ENCODE measurements around the gene SENP3. TPM values are rescaled to one million over a fixed set of nuclear protein-coding genes. Genes with fewer than 3 reads are reported as not detected.

SENP3 gene
- polyA plus RNA-seq, 1 donor (not counting 4 experiments of a cell fraction or from before 2014, with no cell fraction given) = 99.1 TPM

DNA sequence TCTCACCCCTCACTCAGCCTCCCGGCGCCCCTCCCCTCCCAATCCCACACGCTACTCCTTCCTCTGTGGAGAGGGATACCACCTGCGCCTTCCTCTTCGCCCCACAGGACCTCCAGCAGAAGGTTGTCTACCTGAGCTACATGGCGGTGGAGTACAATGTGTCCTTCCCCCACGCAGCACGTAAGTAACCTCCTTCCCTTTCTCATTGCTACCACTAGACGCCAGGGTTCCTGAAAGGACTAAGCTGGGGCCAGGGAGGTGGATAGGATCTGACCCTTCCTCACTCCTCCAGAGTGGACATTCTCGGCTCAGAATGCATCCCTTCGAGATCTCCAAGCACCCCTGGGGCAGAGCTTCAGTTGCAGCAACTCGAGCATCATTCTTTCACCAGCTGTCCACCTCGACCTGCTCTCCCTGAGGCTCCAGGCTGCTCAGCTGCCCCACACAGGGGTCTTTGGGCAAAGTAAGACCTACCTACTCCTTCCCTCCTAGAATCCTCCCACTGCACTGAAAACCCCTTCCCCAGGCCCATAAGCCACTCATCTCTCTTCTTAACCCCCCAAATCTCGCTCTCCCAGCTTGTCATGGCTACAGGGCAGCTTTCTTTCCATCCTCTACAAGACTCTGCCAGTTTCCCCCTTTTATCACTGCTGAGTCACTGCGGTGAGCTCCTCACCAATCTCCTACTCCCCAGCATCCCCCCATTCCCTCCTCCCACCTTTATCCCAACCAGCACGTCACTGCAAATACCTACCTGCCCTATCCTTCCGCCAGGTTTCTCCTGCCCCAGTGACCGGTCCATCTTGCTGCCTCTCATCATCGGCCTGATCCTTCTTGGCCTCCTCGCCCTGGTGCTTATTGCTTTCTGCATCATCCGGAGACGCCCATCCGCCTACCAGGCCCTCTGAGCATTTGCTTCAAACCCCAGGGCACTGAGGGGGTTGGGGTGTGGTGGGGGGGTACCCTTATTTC lies 19.2 kb downstream of the SENP3 start:
- Histone ChIP-seq H2AFZ (ENCODE audit: control insufficient read depth, low read length) (no peak overlapping the region), H3K79me2 (ENCODE audit: control insufficient read depth, insufficient read depth, low read length) (peaks cover 37% of the 10 kb centered on the region), H3K27ac (ENCODE audit: control insufficient read depth, insufficient read depth, low read length) (peak overlapping the region; percentile 26), H3K9me3 (ENCODE audit: control insufficient read depth, low read depth, low read length) (no peaks in the 10 kb centered on the region), H3K36me3 (ENCODE audit: control insufficient read depth in 2 of 2, extremely low read depth in 1 of 2, insufficient read depth in 2 of 2, low read length in 2 of 2) (peaks cover 20 to 39% of the 10 kb centered on the region in 2 experiments), H4K20me1 (ENCODE audit: control insufficient read depth, extremely low read depth, insufficient read depth, low read length) (peaks cover 33% of the 10 kb centered on the region), H3K4me1 (ENCODE audit: control insufficient read depth, extremely low read depth, insufficient read depth, low read length) (peaks cover 47% of the 10 kb centered on the region), H3K27me3 (ENCODE audit: control insufficient read depth, extremely low read depth, insufficient read depth, low read length) (no peaks in the 10 kb centered on the region), H3K4me3 (ENCODE audit: control insufficient read depth in 2 of 3, extremely low read depth in 1 of 3, insufficient read depth in 2 of 3, low read depth in 1 of 3, low read length in 3 of 3) (no peak overlapping the region), H3K9ac (ENCODE audit: control insufficient read depth, extremely low read depth, insufficient read depth, low read length) (no peak overlapping the region), H3K4me2 (ENCODE audit: control insufficient read depth, extremely low read depth, insufficient read depth, low read depth, low read length) (no peak overlapping the region), H3K9me1 (ENCODE audit: control insufficient read depth, extremely low read depth, insufficient read depth, low read length) (peaks cover 3% of the 10 kb centered on the region)
- dilution Hi-C loops (cut with MboI; ENCODE audit: extremely low pct_ligation_motif_present, low sequenced_read_pairs) = no loop called here
- DNase-seq (ENCODE audit: low read depth, low spot score) (no peak), FAIRE-seq (no peak)
- no peak for TF ChIP-seq EZH2 (IDR thresholded peaks at IDR 0.05; ENCODE audit: low read length)
- TF ChIP-seq, protein P1, sequence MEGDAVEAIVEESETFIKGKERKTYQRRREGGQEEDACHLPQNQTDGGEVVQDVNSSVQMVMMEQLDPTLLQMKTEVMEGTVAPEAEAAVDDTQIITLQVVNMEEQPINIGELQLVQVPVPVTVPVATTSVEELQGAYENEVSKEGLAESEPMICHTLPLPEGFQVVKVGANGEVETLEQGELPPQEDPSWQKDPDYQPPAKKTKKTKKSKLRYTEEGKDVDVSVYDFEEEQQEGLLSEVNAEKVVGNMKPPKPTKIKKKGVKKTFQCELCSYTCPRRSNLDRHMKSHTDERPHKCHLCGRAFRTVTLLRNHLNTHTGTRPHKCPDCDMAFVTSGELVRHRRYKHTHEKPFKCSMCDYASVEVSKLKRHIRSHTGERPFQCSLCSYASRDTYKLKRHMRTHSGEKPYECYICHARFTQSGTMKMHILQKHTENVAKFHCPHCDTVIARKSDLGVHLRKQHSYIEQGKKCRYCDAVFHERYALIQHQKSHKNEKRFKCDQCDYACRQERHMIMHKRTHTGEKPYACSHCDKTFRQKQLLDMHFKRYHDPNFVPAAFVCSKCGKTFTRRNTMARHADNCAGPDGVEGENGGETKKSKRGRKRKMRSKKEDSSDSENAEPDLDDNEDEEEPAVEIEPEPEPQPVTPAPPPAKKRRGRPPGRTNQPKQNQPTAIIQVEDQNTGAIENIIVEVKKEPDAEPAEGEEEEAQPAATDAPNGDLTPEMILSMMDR (optimal IDR thresholded peaks at IDR 0.05 in 1 of 3, IDR thresholded peaks at IDR 0.05 in 1 of 3, conservative IDR thresholded peaks at IDR 0.05 in 1 of 3; ENCODE audit: extremely low read depth in 1 of 3, insufficient read depth in 2 of 3, low read length in 3 of 3) = no peak

DNA sequence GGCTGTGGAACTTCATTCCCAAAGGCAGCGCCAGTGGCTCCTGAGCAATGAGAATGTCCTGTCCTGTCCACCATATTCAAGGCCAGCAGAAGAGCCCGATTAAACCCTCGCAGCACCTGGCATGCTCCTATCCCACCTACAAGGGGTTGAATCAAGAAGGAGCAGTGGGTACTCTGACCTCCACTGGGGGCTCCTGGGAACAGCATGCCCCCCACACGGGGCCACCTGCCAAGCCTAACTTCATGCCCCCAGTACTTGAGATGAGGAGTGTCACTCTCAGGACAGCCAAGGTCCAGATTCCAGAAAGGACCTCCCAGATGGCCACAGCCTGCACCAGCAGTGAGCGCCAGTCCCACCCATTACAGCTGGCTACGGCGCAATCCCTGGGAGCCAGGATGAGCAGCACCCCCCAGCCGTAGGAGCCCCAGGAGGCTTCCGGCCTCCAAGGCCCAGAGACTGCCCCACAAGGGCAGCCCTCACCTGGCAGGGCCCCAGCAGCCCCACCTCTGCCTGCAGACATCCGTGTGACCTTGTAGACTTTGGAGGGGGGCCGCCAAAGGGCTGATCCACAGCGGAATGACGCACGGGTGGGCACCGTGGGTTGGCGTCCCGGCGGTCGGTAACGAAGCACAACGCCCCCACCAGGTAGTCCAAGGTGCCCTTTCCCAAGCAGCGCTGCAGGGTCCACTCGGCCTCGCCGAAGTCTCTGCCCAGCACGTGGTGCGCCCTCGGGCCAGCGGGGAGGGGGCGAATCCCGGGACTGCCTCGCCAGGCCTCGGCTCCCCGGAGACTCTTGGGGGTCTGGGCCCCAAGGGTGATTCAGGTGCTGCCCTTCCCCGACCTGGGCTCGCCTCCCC lies 20.9 kb downstream of the SENP3 start:
- TF ChIP-seq EZH2 (IDR thresholded peaks at IDR 0.05; ENCODE audit: low read length) = no peak
- peaks cover 36% of the 10 kb centered on the region for H3K79me2 ChIP-seq (ENCODE audit: control insufficient read depth, insufficient read depth, low read length)
- peak overlapping the region in 1 of 3 experiments; percentile 65 for H3K4me3 ChIP-seq (ENCODE audit: control insufficient read depth in 2 of 3, extremely low read depth in 1 of 3, insufficient read depth in 2 of 3, low read depth in 1 of 3, low read length in 3 of 3)
- peaks cover 14 to 34% of the 10 kb centered on the region in 2 experiments for H3K36me3 ChIP-seq (ENCODE audit: control insufficient read depth in 2 of 2, extremely low read depth in 1 of 2, insufficient read depth in 2 of 2, low read length in 2 of 2)
- DNase-seq (ENCODE audit: low read depth, low spot score) (no peak), FAIRE-seq (no peak)
- H3K9ac ChIP-seq (ENCODE audit: control insufficient read depth, extremely low read depth, insufficient read depth, low read length) = peak overlapping the region; percentile 99
- H3K9me1 ChIP-seq (ENCODE audit: control insufficient read depth, extremely low read depth, insufficient read depth, low read length) = peaks cover 3% of the 10 kb centered on the region
- peak overlapping the region; percentile 93 for H3K4me2 ChIP-seq (ENCODE audit: control insufficient read depth, extremely low read depth, insufficient read depth, low read depth, low read length)
- H3K4me1 ChIP-seq (ENCODE audit: control insufficient read depth, extremely low read depth, insufficient read depth, low read length) = peaks cover 48% of the 10 kb centered on the region
- H3K27me3 ChIP-seq (ENCODE audit: control insufficient read depth, extremely low read depth, insufficient read depth, low read length) = no peaks in the 10 kb centered on the region
- no peak overlapping the region for H2AFZ ChIP-seq (ENCODE audit: control insufficient read depth, low read length)
- peak overlapping the region; percentile 99 for H3K27ac ChIP-seq (ENCODE audit: control insufficient read depth, insufficient read depth, low read length)
- dilution Hi-C loops (cut with MboI; ENCODE audit: extremely low pct_ligation_motif_present, low sequenced_read_pairs) = no loop called here
- H3K9me3 ChIP-seq (ENCODE audit: control insufficient read depth, low read depth, low read length) = no peaks in the 10 kb centered on the region
- H4K20me1 ChIP-seq (ENCODE audit: control insufficient read depth, extremely low read depth, insufficient read depth, low read length) = peaks cover 16% of the 10 kb centered on the region
